Femur (tissue), 1 donor: ENCODE results near the gene FCSK.

Experiments used
- DNase-seq: peaks from one replicate; pipeline ENCODE4 v3.0.0-alpha.2; 2017

FCSK gene

GRCh38 chr16:70481929-70482536, 27.6 kb downstream of the FCSK start:
- no peak for DNase-seq

DNA sequence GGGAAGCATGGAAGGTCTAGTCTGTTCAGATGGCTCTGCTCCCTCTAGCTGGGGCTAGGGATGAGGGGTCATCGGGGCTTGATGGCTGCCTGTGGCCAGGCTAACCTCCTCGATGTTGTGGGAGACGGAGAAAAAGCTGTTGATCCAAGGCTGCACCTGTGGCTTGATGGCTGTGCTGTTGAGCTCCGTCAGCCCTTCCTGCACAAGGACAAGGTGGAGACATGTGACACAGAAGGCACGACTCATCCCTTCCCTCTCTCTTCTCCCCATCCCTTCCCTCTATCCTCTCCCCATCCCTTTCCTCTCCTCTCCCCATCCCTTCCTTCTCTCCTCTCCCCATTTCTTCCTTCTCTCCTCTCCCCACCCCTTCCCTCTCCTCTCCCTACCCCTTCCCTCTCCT, 28.2 kb downstream of the FCSK start:
- DNase-seq: no peak

- no peak for DNase-seq
Measured at GRCh38 chr16:70483426-70483825, 29.0 kb downstream of the FCSK start.

DNA sequence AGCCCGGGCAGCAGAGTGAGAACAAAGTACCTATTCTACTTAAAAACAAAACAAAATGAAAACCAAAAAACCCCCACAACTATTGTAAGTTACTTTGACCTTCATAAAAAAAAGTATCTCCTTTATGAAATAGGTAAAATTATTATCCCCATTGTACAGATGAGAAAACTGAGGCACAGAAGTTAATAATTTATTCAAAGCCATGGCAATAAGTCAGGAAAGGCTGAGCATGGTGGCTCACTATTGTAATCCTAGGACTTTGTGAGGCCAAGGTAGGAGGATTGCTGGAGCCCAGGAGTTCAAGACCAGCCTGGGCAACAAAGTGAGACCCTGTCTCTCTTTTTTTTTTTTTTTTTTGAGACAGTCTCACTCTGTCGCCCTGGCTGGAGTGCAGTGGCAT, 30.5 kb downstream of the FCSK start:
- DNase-seq: no peak

DNA sequence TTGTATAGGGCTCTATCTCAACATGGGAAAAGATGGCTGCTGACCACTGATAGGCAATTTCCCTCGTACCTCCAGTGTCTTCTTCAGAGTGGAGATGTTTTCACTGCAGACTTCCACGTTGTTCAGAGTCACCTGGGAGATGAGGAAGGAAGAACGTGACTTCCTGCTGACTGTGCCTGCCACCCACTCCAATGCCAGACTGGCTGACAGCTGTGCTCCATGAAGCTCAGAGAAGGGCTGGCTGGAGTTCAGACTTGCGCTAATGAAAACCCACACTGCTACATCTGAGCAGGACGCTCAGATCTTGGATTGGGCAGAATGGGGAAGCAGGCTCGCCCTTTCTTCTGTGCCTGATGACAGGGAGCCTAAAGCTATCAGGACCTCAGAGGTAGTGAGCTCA, 35.9 kb downstream of the FCSK start:
- DNase-seq: no peak

- DNase-seq: no peak
Measured at GRCh38 chr16:70493802-70494201, 39.4 kb downstream of the FCSK start.

DNA sequence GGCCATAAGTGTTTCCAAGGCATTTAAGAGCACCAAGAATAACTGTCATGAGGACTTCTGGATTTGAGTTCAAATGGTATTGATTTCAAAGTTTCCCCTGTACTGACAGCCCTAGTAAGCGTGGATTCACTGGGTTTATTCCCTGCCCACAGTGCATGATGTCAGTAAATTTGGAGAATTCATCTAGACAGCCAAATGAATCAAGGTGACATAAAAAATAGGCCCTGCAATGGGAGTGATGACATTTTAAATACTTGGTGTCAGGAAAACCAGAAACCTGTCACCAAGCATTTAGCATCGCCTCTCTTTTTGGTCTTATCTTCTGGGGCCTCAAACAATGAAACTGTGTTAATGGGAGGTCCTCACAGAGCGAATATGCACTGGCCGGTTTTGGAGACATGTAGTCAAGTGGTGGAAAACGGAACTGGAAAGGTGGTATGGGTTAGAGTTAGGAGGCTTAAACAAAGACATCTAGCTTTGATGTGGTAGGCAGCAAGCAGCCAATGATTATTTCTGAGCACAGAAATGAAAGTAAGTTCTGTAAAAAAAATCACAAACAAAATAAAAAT, 39.9 kb downstream of the FCSK start:
- DNase-seq: no peak

DNA sequence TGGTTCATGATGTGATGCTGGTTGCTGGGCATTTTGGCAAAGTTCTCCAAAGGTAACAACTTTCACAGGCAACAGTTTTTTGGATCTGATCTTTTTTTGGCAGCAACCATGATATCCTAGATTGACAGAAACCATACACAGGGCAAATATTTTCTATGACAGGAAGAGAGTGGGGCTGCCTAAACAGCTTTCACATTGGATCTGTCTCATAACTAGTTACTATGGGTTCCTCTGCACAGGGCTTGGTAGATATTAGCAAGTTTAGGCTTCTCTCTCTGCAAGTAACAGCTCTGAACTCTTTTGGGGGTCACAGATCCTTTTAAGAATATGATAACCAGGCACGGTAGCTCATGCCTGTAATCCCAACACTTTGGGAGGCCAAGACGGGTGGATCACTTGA, 40.4 kb downstream of the FCSK start:
- no peak for DNase-seq

DNA sequence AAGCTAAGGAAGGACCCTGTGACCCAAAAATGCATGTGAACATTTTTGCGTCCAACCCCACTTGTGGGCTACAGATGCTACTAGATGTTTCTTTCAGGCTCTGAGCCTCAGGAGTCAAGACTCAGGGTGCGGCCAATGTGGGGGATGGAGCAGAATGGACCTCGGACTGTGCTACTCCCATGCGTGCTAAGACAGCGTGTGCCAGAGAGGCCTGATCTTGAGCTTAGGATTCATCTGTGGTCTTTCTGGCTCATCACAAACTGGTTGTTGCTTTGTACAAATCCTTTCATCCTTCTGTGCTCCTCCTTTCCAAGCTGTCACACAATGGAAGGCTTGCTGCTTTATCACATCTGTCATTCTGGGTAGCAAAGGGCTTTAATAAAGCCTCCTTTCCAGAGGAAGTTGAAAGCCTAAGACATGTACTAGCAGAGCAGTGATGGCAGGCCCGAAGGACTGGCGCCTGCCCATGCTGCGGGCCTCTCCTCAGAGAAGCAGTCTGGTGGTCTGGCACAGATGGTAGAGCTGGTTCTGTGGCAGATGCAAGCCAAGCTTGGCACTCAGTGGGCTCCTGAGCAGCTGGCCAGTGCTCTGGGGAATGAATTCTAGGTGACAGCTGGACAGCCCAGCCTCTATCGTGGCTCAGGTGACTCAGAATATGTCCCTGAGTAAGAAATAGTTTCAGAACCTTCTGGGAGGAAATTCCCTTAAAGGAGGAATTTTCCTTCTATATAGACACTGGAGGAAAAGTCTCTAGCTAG, 41.2 kb downstream of the FCSK start:
- no peak for DNase-seq

GRCh38 chr16:70496513-70496912, 42.1 kb downstream of the FCSK start:
- no peak for DNase-seq

GRCh38 chr16:70508752-70509151, 54.4 kb downstream of the FCSK start:
- no peak for DNase-seq

- no peak for DNase-seq
Measured at GRCh38 chr16:70510216-70510615, 55.8 kb downstream of the FCSK start.

GRCh38 chr16:70511833-70512232, 57.4 kb downstream of the FCSK start:
- no peak for DNase-seq

DNA sequence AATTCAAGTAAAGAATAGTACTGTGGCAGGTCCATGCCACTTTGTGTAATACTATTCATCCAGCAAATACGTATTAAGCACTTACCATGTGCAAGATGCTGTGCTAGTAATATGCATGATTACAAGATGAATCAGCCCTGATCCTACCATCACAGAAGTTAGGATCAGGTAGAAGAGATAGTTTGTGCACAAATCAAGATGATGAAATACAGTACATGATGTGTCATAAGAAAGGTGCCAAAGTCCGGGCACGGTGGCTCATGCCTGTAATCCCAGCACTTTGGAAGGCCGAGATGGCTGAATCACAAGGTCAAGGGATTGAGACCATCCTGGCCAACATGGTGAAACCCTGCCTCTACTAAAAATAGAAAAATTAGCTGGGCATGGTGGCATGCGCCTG, 58.1 kb downstream of the FCSK start:
- DNase-seq: no peak

- no peak for DNase-seq
Measured at GRCh38 chr16:70520612-70521297, 66.4 kb downstream of the FCSK start.

DNA sequence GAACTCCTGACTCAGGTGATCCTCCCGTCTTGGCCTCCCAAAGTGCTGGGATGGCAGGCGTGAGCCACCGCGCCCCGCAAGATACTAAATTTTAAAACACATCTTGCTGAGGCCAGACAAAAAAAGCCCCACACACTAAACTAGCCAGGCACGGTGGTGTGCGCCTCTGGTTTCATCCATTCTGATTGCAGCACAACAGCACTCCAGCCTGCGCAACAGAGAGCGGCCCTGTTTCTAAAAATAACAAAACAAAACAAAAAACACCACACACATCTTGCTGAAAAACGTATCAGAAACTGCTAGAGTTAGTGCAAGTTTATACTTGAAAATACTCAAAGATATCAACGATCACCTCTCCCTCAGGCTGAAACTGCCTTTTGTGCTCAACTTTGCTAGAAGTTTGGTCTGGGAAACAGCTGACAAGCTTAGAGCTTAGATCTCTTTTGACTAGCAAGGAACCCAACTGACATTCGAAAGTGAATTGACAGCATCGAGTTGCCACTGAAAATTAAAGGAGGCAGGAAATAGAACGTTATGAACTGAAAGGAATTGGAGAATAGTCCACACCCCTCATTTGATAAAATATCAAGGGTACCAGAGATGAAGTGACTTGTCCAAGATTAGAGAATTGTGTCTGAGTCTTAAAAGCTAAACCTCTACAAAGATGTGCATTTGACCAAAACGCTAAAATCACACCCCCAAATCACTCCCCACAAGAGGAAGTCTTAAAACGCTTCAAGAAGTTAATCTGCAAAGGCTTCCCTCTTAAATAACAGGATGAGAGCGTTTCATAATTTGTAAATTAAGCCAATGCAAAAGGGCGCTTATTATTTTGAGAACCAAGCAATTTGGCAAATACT, 68.1 kb downstream of the FCSK start:
- no peak for DNase-seq

DNA sequence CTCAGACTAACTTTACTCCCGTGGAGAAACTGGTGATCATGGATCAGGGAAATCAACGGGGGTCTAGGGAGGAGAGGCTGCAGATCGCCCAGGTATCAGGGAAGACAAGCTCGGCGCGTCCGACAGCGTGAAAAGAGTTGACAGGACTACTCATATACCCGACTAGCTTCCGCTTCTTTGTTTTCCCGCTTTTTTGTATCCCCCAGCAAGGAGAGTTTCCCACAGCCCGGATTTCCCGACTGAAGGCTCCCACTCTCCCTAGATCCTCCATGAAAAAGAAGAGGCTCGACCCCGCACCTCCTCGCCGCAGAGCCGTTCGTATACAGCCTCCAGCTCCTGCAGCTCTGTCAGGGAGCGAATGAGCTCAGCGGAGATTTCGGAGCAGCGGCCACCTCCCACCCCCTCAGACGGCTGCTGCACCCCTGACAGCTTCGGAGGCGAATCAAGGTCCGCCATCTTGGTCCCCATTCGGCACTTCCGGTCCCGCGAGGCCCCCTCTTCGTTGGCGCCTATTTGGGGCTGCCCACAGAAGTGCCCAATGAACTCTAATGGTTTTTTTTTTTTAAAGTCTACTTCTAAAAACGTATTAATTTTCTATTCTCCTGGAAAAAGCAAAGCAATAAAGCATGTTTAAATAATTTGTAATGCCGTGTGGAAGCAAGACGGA, 68.8 kb downstream of the FCSK start, which contains the start of gene COG4:
TSS of gene COG4 (minus strand) at position 479 of the 667 bp plus-strand sequence. CDS start at position 468, 11 bp downstream.
- peak; percentile 93 for DNase-seq

GRCh38 chr16:70523743-70524398, 69.5 kb downstream of the FCSK start, which contains the start of gene SF3B3:
Gene SF3B3 (plus strand): TSS chr16:70523816. CDS start chr16:70526657, 2,841 bp downstream.
- peak; percentile 81 for DNase-seq

- peak; percentile 49 for DNase-seq
Measured at GRCh38 chr16:70524399-70524825, 70.0 kb downstream of the FCSK start.

DNA sequence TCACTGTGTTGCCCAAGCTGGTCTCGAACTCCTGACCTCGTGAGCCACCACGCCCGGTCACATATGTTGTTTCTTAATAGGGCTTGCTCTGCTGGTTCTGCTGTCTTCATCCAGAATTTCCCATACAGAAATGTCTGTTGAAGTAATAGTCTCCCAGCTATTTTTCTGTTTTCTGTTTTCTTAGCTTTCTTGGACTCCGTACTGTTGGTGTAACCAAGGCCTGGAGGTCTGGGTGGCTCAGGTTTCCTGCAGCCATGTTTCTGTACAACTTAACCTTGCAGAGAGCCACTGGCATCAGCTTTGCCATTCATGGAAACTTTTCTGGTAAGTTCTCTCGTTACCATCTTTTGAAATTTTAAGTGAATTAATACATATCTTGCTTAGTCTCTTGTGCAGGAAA, 72.0 kb downstream of the FCSK start:
- no peak for DNase-seq

- DNase-seq: no peak
Measured at GRCh38 chr16:70527315-70527996, 73.1 kb downstream of the FCSK start.
